Stimulated activated CD4-positive, alpha-beta T cell treated with anti-CD3 and anti-CD28 coated beads, TNF-alpha, amount 100 ng/mL, for 48 hours (primary cell): ENCODE measurements around the gene MORN4.
"Not testable (repeated sequence)": the region's sequence is repeated elsewhere in the genome, so short reads cannot be mapped to it uniquely, and the experiment has no call there.

ENCODE experiments used
- DNase-seq, 3 donors: peaks; one replicate each; pipeline ENCODE4 v3.0.0-alpha.2; 2020; ENCODE audit warnings: low read depth in 3 of 3

The MORN4 gene

DNA sequence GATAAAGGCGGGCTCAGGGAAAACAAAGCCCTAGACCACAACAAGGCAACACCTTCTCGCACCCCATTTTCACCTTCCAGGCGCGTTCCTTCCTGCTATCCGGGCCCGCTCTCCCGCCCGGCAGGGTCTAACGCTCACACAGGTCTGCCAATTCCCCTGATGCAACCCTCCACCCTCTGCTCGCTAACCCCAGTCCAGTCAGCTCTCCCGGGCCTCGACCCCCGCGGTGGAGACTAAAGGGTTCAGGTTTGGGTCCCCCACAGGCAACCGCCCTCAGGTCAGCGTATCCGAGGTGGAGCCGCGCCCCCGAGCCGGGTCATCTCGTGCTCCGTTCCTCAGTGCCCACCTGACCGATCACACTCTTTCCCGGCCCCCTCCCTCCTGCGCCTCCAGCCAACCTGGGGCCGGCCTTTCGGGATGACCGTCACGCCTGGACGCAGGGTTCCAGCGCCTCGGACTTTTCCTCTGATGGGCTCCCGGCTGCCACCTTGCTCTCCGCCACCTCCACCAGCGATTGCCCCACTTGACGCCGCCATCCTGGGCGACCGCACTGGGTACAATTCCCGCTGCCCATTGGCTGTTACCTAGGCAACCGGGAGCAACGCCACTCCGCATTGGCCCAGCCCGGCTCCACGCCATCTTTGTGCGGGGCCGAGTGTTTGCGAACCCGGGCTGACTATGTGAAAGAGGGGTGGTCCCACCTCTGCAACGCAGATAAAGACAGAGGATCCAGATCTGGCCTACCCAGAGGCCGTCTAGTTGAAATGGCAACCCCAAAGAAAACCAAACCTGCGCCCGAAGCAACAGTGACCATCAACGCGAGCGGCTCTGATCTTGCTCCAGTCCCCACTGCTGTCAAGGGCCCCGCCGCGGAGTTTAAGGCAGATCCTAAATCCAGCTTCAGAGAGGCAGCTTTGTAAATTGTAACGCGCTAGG, at the start of gene MORN4:
Gene MORN4, minus strand, starts transcription at position 552 of the 936 bp plus-strand sequence. CDS start 13,847 bp downstream, outside the sequence.
- DNase-seq: peak; percentile 84 to 93 (median 85)

GRCh38 chr10:97682042-97682441, 48.7 kb upstream of the MORN4 start:
- no peak for DNase-seq

DNA sequence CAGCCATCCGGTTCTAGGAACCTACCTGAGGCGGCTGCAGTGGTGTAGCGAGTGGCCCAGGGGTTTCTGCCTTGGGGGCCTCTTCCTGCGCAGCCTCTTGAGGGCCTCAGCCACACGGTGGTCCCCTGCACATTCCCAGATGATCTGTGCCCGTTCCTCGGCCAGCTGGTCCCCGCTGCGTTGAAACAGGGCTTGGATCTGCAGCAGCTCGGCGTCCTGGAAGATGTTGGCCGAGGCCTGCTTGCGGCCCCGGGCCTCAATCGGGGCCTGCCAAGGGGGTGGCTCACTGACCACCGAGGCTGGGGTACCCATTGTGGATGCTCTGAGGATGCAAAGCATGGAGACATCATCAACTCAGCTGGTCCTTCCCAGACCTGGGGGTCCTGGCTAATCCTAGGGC, 46.3 kb upstream of the MORN4 start:
- DNase-seq: no peak

DNA sequence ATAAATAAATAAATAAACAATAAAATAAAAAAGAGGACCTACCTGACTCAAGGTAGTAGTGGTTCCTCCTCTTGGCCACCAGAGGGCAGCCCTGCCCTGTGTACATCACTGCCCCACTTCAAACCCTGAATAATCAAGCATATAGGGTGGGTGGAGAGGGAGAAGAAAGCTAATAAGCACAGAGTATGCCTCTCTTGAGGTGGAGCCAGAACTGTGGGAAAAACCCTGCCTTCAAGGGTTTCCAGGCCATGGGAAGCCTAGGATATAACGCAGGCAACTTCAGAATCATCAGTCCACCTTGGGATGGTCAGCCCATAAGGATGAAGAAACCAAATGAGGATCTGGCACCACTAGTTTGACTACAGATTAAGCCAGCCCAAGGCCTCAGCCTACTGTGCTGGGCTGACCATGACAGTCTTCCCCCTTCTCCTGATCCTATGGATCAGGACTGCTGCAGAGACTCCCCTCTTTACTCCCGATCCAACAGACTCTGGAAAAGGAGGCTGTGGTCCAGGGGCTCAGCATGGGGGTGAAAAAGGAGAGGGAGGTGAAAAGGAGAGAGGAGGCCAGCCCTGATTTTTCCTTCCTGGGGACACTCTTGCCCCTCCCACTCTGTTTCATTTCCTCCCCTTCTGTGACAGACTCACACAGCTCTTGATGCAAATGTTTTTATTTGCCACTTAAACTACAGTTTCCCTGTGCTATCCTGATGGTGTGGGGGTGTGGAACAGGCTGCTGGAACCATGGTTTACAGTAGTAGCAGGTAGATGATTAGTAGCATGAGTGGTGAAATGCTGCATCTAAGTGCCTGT, 43.7 kb upstream of the MORN4 start:
- DNase-seq: no peak

DNA sequence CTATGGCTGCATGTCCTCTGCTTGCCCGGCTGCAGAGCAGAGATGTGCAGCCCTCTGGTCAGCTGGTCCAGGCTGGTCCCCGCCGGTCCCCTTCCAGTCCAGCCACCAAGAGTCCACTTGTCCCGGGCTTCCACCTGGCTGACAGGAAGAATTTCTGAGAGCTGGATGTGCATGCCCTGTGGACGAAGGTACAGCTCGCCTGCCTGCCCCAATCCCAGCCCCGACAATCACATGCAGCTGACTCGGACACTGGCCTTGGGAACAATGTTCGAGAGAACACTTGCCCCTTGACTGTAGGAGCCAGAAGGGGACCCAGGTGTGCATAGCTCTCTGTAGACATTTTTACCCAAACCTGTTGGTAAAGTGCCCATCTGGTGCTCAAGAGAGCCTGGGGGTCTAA, 41.9 kb upstream of the MORN4 start:
- DNase-seq: no peak

GRCh38 chr10:97673736-97674525, 40.6 kb upstream of the MORN4 start:
- peak in 1 of 3 donors; percentile 21 for DNase-seq

DNA sequence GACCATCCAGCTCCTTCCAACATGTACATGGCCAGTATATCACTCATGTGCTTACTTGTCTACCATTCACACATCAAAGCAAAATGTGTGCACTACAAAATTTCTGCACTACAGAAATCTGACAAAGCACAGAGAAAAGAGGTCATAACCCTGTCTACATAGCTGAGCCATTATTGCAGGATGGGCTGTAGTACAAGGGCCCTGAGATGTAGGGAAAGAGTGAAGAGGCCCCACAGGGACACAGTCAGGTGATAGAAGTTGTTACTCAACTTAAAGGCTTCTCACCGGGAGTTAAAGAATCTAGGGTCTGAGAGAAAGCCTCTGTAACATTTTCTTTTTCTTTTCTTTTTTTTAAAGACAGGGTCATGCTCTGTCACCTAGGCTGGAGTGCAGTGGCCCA, 36.3 kb upstream of the MORN4 start:
- no peak for DNase-seq

DNA sequence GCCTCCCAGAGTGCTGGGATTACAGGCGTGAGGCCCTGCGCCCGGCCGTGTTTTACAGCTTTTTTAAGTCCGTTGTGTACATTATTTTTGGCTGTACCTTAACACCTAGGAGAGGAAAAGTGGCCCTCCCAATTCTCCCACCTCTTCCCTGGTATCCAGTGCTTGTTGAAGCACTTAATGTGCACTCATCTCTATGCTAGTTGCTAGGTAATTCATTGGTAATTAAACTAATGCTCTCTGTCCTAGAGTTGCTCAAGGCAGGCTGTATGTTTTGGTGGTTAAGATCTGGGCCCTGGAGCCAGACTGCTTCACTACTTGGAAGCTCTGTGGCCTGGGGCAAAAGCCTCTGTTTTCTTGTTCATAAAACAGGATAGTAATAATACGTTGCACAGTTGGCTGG, 34.2 kb upstream of the MORN4 start:
- DNase-seq: no peak

DNA sequence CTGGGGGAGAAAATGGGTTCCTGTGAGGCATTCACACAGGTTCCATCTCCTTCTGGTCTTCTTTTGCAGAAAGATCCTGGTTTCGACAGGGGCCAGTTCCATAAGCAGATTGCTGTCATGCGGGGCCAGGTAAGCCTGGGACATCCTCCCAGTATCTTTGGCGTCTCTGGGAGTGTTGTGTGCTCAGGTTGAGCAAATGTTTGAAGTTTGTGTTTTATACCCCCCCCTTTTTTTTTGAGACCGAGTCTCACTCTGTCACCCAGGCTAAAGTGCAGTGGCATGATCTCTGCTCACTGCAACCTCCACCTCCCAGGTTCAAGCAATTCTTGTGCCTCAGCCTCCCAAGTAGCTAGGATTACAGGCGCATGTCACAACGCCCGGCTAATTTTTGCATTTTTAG, 33.7 kb upstream of the MORN4 start:
- DNase-seq: no peak

GRCh38 chr10:97664282-97664850, 31.1 kb upstream of the MORN4 start:
- DNase-seq: no peak

GRCh38 chr10:97659589-97659988, 26.3 kb upstream of the MORN4 start:
- no peak for DNase-seq

GRCh38 chr10:97656777-97657176, 23.5 kb upstream of the MORN4 start:
- DNase-seq: no peak

DNA sequence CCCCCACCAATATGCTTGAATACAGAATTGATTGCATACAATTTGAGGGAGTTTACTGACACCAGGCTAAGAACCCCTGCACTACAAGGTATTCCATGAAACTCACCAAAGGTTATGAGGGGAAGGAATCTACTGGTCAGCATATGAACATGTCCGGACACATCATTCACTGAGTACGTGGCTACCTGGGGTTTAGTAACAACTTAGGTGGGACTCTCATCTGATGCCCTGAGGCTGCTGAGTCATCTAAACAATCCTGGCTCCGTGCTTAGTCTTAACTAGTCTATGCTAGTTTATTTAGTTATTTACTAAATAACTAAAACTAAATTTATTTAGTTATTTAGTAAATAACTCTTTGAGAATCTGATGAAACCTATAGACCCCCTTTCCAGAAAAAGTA, 18.5 kb upstream of the MORN4 start:
- no peak for DNase-seq

- no peak for DNase-seq
Observed at GRCh38 chr10:97650726-97651125, 17.4 kb upstream of the MORN4 start.

GRCh38 chr10:97649405-97649750, 16.1 kb upstream of the MORN4 start:
- not testable (repeated sequence) for DNase-seq

GRCh38 chr10:97648562-97649404, 15.5 kb upstream of the MORN4 start:
- peak in 1 of 3 donors; percentile 16 for DNase-seq

DNA sequence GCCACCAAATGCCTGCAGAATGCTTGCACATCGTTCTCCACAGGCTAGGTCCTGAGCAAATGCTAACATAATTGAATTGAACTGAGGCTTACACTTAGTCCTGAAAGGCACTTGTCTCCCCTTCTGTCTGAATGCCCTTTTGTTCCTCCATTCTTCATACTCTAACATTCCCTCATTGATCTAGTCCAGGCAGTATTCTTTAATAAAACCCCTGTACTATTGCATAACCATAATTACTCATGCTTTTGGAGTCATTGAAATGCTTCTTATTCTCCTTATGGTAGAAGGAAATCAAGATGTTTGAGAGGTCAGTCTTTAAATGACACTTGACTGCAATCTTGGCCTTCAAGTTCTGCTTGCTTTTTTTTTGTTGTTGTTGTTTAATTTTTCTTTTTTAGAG, 14.3 kb upstream of the MORN4 start:
- DNase-seq: no peak

DNA sequence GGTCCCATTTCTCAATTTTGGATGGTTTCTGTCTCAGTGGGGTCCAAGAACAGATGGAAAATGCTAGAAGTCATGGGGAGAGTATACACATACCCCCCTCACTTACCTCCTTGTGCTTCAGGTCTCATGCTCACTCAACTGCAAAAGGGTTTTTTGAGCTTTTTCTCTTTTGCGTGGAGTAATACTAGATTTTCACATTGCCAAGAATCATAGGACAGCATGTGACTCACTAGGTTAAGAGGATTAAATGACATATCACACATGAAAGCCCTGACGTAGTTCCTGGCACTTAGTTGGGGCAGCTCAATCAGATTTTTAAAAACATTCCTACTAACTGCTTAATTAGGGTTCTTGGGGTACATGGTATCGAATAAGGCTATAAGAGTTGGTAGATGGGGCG, 11.6 kb upstream of the MORN4 start:
- no peak for DNase-seq

DNA sequence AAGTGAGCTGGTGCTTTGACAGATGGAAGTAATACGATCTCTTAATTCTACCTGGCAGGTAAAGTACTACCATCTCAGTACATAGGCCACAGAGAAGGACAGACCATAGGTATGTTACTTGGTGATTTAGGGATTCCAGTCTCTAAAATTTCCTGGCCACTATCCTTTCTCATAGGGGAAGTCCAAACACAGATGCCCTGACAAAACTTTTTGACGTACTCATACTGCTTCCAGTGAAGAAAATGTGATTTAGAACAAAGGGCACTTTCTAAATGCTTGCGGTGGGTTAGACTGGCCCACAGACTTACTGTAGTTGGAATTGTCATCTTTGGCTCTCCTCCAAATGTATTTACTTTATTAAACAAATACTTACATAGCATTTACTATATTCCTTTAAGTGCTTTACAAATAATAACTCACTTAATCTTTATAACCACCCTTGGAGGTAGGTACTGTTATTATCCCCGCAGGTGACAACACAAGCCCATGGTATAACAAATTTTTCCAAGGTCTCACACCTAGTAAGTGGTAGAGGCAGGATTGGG, 10.2 kb upstream of the MORN4 start:
- DNase-seq: no peak

GRCh38 chr10:97642471-97643159, 9.3 kb upstream of the MORN4 start:
- DNase-seq: not testable (repeated sequence)
